Cardiac fibroblast (primary cell): ENCODE measurements around the gene CADM2.
A peak's percentile ranks its signal among the peaks of the same experiment; 100 is the strongest.

Experiments used
- DNase-seq, 2 donors: peaks; one replicate each; pipeline versions ENCODE4 v3.0.0 to v3.0.0-alpha.2; 2010; ENCODE audit warnings: low read depth in 2 of 2
- H3K4me3 ChIP-seq, 2 donors: replicated peaks in 1 of 2; 1 replicate in 1 of 2; 2 replicates in 1 of 2; pipeline ENCODE4 v1.5.1; 2011; ENCODE audit warnings: low read depth in 2 of 2, low read length in 2 of 2, mild to moderate bottlenecking in 2 of 2, moderate library complexity in 1 of 2
- TF ChIP-seq, protein P1 (sequence below): IDR thresholded peaks from one replicate; pipeline ENCODE4 v1.5.1; 2011; ENCODE audit warnings: low read depth, mild to moderate bottlenecking, low read length, inconsistent platforms

CADM2 gene

DNA sequence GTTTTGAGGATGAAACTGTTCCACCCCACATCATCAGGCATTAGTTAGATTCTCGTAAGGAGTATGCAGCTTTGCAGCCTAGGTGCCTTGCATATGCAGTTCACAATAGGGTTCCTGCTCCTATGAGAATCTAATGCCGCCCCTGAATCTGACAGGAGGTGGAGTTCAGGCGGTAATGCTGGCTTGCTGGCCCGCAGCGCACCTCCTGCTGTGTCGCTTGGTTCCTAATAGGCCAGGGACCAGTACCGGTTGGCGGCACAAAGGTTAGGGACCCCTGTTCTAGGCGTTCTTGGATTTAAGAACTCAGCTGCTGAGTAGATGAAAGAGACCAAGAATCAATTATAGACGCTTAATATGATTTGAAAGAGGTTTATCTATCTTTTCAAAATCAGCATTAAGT lies 595.4 kb downstream of the CADM2 start:
- DNase-seq = no peak
- no peak overlapping the region for H3K4me3 ChIP-seq
- TF ChIP-seq, protein P1, sequence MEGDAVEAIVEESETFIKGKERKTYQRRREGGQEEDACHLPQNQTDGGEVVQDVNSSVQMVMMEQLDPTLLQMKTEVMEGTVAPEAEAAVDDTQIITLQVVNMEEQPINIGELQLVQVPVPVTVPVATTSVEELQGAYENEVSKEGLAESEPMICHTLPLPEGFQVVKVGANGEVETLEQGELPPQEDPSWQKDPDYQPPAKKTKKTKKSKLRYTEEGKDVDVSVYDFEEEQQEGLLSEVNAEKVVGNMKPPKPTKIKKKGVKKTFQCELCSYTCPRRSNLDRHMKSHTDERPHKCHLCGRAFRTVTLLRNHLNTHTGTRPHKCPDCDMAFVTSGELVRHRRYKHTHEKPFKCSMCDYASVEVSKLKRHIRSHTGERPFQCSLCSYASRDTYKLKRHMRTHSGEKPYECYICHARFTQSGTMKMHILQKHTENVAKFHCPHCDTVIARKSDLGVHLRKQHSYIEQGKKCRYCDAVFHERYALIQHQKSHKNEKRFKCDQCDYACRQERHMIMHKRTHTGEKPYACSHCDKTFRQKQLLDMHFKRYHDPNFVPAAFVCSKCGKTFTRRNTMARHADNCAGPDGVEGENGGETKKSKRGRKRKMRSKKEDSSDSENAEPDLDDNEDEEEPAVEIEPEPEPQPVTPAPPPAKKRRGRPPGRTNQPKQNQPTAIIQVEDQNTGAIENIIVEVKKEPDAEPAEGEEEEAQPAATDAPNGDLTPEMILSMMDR = no peak

DNA sequence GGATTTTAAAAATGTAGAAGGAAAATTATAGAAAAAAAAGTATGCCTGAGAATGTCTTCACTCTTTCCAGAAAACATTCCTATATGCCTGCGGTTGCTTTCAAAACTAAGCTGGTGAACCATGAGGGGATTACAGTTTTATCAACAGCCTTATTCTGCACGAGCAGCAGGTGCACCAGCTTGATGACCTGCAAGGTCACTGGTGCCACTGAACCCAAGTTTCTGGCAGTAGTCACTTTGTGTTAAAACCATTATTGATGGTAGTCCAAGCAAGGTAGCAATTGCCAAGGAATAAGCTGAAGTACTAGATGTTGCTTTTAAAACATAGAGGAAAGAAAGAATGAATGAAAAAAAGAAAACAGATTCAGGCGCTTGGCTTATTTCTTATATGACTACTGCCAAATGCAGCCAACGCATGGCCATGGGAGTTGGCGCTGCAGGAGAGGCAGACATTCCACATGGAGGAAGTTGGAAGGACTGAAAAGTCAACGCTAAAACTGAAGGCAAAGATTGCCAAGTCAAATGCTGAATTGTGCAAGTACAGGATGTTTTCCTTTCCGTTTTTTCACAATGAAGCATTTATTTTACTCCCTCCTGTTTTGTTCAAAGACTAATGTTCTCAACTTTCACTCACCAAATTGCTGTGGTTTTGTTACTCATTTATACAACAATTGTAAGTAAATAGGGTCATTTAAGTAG lies 601.4 kb downstream of the CADM2 start:
- no peak overlapping the region for H3K4me3 ChIP-seq
- TF ChIP-seq, protein P1 = no peak
- peak; percentile 8 to 42 for DNase-seq

DNA sequence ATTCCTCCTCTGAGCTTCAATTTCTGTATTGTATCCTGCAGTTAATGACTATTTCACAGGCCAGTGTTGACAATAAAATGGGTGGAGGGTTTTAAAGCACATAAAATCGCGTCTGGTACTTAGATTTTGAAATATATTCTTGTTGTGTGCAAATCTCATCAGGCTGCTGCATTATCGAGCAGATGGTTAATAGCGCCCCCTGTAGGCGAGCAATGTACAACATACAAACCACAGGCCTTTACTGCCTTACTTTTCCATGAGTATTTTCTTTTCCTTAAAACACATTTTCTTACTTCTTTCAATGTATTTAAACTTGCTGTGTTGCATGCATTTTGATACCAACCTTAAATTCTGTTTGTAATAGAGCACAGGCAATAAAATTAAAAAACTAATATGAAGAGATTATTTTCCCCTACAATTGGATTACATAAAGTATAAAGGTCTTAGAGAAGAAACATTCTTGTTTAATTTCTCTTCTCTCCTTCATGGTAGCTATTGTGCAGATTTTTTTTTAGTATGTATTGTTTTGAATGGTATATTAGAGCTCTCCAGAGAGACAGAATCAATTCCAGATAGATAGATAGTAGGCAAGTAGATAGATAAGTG lies 608.4 kb downstream of the CADM2 start:
- TF ChIP-seq, protein P1 = peak; percentile 58
- peak; percentile 12 to 65 for DNase-seq
- no peak overlapping the region for H3K4me3 ChIP-seq

DNA sequence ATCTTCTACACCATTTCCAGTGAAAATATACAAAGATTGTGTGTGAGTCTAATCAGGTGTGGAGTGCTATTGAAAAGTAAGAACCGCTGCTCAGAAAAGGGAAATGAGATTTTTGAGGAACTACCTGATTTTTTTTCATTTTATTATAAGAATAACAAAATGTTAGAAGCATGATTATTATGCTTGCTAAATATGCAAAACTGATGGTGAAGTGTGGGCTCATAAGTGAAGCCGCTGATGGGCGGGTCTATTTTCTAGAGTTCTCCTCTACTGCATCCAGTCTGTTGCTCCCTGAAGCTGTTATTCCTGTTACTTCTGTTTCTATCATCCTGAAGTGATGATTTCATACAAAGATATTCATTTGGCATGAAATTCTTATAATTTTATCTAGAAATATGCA lies 612.0 kb downstream of the CADM2 start:
- DNase-seq = no peak
- TF ChIP-seq, protein P1 = no peak
- H3K4me3 ChIP-seq = no peak overlapping the region

DNA sequence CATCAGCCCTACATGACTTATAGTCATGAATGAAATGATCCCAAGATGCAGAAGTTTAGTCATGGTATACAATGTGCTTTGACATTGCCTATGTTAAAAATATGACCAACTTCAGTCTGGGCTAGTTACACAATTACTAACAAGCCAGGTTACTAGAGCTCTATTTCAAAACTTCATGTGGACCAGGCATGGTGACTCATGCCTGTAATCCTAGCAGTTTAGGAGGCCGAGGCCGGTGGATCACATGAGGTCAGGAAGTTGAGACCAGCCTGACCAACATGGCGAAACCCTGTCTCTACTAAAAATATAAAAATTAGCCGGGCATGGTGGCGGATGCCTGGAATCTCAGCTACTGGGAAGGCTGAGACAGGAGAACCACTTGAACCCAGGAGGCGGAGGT lies 613.0 kb downstream of the CADM2 start:
- TF ChIP-seq, protein P1 = no peak
- no peak overlapping the region for H3K4me3 ChIP-seq
- DNase-seq = peak in 1 of 2 donors; percentile 67

DNA sequence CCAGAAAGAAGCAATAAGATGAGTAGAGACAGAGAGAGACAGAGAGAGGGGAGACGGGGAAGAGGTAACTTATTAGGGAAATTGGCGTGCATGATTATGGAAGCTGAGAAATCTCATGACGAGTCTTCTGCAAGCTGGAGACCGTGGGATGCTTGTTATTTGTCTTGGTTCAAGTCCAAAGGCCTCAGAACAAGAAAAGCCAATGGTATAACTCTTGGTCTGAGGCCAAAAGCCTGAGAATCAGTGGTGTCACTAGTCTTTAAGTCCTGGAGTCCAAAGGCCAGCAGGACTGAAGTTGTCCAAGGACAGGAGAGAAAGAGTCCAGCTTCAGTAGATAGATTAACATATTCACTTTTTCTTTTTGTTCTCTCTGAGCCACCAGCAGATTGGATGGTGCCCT lies 613.6 kb downstream of the CADM2 start:
- H3K4me3 ChIP-seq = no peak overlapping the region
- TF ChIP-seq, protein P1 = no peak
- peak; percentile 5 to 69 for DNase-seq
